ENCODE measurements around the gene KLHDC10.
"Not testable (repeated sequence)": the region's sequence is repeated elsewhere in the genome, so short reads cannot be mapped to it uniquely, and the experiment has no call there.

DNA sequence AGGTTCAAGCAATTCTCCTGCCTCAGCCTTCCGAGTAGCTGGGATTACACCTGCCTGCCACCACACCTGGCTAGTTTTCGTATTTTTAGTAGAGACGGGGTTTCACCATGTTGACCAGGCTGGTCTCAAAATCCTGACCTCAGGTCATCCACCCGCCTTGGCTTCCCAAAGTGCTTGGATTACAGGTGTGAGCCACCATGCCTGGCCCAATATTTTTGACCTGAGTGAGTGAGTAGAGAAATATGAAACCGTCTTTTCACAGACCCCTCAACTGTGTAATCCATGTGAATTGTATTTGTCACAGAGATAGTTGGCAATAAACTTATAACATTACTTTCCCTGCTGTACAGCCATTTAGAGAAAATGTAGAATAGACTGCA, 43.1 kb downstream of the KLHDC10 start:
- TF ChIP-seq, protein P1, sequence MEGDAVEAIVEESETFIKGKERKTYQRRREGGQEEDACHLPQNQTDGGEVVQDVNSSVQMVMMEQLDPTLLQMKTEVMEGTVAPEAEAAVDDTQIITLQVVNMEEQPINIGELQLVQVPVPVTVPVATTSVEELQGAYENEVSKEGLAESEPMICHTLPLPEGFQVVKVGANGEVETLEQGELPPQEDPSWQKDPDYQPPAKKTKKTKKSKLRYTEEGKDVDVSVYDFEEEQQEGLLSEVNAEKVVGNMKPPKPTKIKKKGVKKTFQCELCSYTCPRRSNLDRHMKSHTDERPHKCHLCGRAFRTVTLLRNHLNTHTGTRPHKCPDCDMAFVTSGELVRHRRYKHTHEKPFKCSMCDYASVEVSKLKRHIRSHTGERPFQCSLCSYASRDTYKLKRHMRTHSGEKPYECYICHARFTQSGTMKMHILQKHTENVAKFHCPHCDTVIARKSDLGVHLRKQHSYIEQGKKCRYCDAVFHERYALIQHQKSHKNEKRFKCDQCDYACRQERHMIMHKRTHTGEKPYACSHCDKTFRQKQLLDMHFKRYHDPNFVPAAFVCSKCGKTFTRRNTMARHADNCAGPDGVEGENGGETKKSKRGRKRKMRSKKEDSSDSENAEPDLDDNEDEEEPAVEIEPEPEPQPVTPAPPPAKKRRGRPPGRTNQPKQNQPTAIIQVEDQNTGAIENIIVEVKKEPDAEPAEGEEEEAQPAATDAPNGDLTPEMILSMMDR (IDR thresholded peaks at IDR 0.05; ENCODE audit: borderline replicate concordance, extremely low read depth, low read length, poor library complexity, severe bottlenecking): not testable (repeated sequence)
- not testable (repeated sequence) for TF ChIP-seq EZH2 (IDR thresholded peaks at IDR 0.05; ENCODE audit: borderline replicate concordance, low read depth, low read length, severe bottlenecking)
